M059J (cell line): ENCODE data around the gene TSGA10IP. TPM values are rescaled to one million over a fixed set of nuclear protein-coding genes. Genes with fewer than 3 reads are reported as not detected.

Experiments
- DNase-seq: peaks from one replicate; pipeline ENCODE4 v3.0.0-alpha.2; 2012; ENCODE audit warnings: low read depth
- total RNA-seq: library from RNA; depleted of rRNA; stranded (reverse); fragments of >200 nt; shearing (Covaris generic); gene quantifications from 2 replicates; pipeline ENCODE4 v1.2.3, GENCODE V29; 2014

The TSGA10IP gene
- total RNA-seq, 1 experiment from 2014 or later = not detected

GRCh38 chr11:65917434-65918210 lies 27.7 kb upstream of the TSGA10IP start:
- no peak for DNase-seq

GRCh38 chr11:65918211-65919140 lies 26.8 kb upstream of the TSGA10IP start, which contains the start of gene C11orf68:
TSS of gene C11orf68 (minus strand) at chr11:65919062. CDS start at chr11:65919031, 31 bp downstream.
- peak; percentile 59 for DNase-seq

GRCh38 chr11:65919141-65919572 lies 26.1 kb upstream of the TSGA10IP start, which contains the start of gene DRAP1:
TSS of gene DRAP1 (plus strand) at chr11:65919426. CDS start at chr11:65919502, 76 bp downstream.
- peak; percentile 97 for DNase-seq

GRCh38 chr11:65919573-65920371 lies 25.5 kb upstream of the TSGA10IP start:
- peak; percentile 41 for DNase-seq

GRCh38 chr11:65920372-65920802 lies 24.9 kb upstream of the TSGA10IP start:
- DNase-seq = no peak

- DNase-seq = no peak
Observed at GRCh38 chr11:65921033-65921555, 24.2 kb upstream of the TSGA10IP start.

- DNase-seq = no peak
Observed at GRCh38 chr11:65921876-65922275, 23.4 kb upstream of the TSGA10IP start.

- DNase-seq = no peak
Observed at GRCh38 chr11:65922565-65922964, 22.7 kb upstream of the TSGA10IP start.

GRCh38 chr11:65925397-65925796 lies 19.9 kb upstream of the TSGA10IP start:
- no peak for DNase-seq

GRCh38 chr11:65927904-65928397 lies 17.3 kb upstream of the TSGA10IP start:
- peak; percentile 62 for DNase-seq

GRCh38 chr11:65928667-65929066 lies 16.6 kb upstream of the TSGA10IP start:
- no peak for DNase-seq

- no peak for DNase-seq
Observed at GRCh38 chr11:65931773-65932557, 13.3 kb upstream of the TSGA10IP start.

GRCh38 chr11:65932558-65932919 lies 12.7 kb upstream of the TSGA10IP start:
- peak; percentile 27 for DNase-seq

GRCh38 chr11:65934014-65934413 lies 11.3 kb upstream of the TSGA10IP start:
- no peak for DNase-seq

- DNase-seq = no peak
Observed at GRCh38 chr11:65937766-65938165, 7.5 kb upstream of the TSGA10IP start.

- DNase-seq = no peak
Observed at GRCh38 chr11:65941720-65942310, 3.5 kb upstream of the TSGA10IP start.

GRCh38 chr11:65942531-65942930 lies 2.7 kb upstream of the TSGA10IP start:
- DNase-seq = no peak

- DNase-seq = no peak
Observed at GRCh38 chr11:65944191-65944590, 1.1 kb upstream of the TSGA10IP start.

- no peak for DNase-seq
Observed at GRCh38 chr11:65944767-65945166, 513 bp upstream of the TSGA10IP start.
